Stimulated activated CD4-positive, alpha-beta T cell treated with anti-CD3 and anti-CD28 coated beads, Interleukin-4, amount 100 ng/mL, for 1 hour (primary cell): ENCODE results near the gene PYDC2.

ENCODE experiments used
- DNase-seq: peaks from one replicate; pipeline ENCODE4 v3.0.0-alpha.2; 2020

The PYDC2 gene

DNA sequence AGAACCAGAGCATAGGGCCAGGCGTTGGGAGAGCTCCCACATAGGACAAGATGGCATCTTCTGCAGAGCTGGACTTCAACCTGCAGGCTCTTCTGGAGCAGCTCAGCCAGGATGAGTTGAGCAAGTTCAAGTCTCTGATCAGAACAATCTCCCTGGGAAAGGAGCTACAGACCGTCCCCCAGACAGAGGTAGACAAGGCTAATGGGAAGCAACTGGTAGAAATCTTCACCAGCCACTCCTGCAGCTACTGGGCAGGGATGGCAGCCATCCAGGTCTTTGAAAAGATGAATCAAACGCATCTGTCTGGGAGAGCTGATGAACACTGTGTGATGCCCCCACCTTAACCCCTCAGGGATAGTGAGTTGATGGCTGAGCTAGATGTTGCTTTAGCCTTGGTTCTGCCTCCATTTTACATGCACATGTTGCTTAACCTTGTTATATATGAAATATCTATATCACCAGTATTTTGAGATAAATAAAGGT is at the start of gene PYDC2:
PYDC2 (plus strand) TSS at position 51 of the 483 bp plus-strand sequence; CDS start at position 51, 0 bp downstream.
- no peak for DNase-seq

DNA sequence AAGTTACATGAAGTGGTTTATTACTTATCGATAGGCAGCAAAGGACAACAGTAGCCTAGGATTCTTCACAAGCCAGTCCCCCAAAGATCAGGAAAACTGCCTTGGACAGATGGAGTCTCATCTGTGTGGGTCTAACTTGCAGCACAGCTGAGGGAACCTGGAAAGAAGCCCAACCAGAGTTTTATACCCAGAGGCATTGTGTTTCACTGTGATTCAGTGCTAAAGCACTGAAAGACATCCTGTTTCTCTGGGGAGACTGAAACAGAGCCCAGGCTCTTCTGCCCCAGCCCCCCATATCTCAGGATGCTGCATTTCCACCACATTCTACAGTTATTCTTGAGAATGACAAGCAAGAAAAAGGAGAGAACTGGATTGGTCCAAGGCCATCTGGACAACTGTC is 48.2 kb upstream of the PYDC2 start:
- no peak for DNase-seq

DNA sequence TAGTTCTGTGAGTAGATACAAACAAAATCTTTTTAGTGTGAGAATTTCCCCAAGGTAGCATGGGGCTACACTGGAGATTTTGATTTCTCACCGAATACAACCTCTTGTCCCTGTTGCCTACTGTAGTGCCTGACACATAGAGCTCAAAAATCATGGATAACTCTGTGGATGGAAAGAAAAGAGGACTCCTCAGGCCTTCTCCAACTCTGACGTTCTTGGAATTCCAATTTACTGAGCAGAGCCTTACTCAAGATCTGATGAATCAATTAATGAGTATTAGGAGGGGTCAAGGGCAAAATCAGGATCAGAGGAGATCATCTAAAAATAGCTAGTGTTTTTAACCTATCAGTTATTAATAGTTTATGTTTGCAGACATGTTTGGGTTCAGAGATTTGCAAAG is 46.7 kb upstream of the PYDC2 start:
- DNase-seq: no peak

DNA sequence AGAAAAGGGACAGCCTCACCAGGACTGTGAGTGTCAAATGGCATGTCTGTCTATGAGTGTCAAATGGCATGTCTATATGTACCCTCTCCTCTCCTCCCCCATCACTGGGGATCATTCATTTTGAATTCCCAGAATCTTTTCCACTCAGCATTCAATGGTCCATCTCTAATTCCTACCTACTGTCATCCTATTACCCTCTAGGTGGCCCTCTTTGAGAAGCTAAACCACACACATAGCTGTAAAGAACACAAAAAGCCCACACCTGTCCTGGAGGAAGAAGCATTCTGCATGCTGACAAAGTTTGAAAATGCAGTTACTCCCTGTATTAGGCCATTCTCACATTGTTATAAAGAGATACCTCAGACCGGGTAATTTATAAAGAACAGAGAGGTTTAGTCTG is 46.2 kb upstream of the PYDC2 start:
- no peak for DNase-seq

DNA sequence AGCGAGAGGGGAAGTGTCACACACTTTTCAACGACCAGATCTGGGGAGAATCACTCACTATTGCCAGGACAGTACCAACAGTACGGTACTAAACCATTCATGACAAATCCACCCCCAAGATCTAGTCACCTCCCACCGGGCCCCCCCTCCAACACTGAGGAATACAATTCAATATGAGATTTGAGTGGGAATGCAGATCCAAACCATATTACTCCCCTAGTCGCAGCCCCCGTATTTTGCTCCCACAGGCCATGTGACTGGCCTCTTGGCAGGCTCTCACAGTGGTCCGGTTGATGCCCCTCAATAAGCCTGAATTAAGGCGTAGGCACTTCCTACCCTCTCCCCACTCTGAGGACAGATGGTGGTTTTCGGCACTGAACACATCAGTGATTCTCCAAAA is 45.4 kb upstream of the PYDC2 start:
- DNase-seq: no peak

DNA sequence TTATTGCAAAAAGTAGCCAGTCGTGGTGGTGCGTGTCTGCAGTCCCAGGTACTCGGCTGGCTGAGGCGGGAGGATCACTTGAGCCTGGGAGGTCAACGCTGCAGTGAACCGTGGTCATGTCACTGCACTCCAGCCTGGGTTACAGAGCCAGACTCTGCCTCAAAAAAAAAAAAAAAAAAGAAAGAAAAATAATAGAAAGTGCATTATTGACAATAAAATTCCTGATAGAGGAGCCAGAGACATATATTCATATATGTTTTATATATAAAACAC is 43.6 kb upstream of the PYDC2 start:
- no peak for DNase-seq

DNA sequence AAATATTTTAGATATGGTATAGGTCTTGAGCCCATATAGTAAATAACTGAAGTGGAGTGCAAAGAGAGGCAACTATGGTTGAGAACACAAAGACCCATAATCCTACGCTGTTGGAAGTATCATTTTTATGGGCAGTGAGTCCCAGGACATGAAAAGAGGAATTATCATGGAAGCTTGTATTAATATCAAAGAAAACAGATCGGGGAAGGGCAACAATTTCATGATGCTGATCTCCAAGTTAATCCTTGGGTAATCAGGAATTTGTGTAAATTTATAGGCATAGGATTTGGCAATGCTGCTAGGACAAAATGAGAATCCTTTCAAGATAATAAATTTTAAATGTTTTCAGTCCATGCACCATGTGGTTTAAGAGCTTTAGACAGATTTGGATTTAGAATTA is 40.2 kb upstream of the PYDC2 start:
- DNase-seq: no peak

DNA sequence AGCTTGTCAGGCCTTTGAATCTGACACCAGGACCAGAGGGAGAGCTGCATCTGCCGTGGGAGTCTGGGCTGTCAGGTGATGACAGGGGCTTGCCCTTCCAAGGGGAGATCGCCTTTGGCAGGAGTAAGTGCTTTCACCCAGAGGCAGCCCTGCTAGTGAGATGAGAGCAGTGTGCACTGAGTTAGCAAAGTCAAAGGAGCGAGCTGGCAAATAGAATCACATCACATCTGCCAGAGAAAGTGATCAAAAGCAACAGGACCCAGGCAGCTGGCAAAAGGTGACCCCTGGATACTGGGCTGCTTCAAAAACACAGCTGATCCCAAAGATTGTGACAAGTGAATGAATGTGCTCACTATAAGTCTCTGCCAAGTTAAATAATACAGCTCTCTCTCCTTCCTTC is 36.1 kb upstream of the PYDC2 start:
- DNase-seq: no peak

DNA sequence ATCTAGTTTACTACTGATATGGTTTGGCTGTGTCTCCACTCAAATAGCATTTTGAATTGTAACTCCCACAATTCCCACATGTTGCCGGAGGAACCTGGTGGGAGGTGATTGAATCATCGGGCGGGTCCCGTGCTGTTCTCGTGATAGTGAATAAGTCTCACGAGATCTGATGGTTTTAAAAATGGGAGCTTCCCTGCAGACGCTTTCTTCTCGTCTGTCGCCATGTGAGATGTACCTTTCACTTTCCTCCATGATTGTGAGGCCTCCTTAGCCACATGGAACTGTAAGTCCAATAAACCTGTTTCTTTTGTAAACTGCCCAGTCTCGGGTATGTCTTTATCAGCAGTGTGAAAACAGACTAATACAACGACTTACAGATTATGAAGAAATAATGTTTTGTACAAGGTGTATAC is 35.6 kb upstream of the PYDC2 start:
- DNase-seq: no peak

DNA sequence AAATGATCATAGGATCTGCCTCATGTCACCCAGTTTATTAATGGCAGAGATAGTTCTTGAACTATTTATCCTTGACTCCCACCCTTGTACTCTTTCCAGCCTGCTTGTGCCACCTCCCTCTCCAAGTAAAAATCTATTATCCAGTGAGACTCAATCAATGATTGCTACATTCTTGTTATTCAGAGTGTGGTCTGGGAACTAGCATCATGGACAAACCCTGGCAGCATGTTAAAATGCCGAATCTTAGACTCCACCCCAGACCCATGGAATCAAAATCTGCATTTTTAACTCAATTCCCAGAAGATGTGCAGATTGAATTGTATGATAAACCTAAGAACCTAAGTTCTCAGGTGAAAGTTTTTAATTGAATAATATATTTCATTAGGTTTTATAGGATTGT is 34.7 kb upstream of the PYDC2 start:
- no peak for DNase-seq

DNA sequence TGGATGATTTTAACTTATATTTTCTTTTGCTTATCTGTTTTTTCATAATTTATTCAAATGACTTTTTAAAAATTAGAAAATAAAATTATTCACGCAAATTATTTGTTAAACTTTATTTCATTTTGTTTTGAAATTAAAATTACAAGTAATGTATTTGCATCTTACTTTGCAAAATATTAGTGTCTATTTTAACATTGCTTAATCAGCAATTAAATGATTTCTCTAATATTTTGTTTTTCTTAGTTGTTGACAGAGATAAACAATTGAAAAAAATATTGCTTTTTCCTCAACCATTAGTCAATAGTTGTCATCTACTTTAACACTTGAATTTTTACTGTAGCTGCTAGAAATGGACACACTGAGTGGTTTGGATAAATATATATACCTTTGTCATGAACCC is 32.8 kb upstream of the PYDC2 start:
- no peak for DNase-seq

DNA sequence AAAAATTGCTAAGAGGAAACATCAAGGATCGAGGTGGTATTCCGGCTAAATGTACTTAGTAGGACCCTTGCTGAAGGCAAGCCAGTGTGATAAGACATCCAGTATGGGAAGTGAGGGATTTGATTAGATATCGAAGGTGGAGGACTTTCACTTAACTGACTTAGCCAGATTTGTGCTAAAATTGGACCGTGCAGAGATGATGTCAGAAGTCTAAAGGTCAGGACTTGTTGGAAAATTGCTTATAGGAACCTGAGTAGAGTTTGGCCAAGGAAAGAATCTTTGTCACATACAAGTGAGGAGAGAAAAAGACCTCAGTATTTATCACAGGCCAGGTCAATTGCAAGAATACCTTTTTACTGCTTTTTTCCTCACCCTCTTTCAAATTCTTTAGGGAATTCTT is 30.9 kb upstream of the PYDC2 start:
- DNase-seq: no peak

DNA sequence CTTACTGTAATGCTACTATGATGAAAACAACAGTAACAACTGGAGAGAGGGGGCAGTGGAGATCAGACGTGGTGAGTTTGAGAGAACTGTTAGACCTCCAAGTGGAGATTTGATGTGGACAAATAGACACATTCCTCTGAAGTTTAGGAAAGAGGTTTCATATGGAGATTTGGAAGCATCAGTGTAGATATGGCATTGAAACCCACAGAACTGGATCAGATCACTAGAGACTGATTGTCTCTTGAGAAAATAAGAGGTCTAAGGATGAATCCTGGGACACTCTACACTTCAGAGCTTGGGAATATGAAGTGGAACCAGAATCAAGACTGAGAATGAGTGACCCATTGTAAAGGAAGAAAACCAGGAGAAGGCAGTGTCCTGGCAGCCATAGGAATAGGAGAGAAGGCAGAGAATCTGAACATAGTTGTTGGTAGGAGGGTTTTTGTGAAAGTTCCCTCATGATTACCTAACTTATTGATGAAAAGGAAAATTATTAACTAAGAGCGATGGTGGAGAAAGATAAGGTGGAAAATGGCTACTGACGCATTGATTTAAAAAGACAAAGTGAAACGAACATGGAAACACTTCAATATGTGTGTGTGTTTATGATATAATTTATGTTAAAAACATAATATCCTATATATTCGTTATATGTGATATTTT is 29.7 kb upstream of the PYDC2 start:
- no peak for DNase-seq

DNA sequence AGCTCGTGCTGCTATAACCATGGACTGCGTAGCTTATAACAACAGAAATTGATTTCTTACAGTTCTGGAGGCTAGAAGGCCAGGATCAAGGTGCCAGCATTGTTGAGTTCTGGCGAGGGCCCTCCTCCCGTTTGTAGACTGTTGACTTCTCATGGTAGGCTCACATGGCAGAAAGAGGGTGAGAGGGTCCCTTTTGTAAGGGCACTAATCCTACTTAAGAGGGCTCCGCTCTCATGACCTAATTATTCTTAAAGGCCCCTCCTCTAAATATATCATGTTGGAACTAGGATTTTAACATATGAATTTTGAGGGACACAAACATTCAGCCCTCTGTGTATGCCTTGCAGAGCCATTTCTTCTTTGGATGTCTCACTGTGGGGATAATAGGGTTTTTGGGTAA is 28.8 kb upstream of the PYDC2 start:
- no peak for DNase-seq

DNA sequence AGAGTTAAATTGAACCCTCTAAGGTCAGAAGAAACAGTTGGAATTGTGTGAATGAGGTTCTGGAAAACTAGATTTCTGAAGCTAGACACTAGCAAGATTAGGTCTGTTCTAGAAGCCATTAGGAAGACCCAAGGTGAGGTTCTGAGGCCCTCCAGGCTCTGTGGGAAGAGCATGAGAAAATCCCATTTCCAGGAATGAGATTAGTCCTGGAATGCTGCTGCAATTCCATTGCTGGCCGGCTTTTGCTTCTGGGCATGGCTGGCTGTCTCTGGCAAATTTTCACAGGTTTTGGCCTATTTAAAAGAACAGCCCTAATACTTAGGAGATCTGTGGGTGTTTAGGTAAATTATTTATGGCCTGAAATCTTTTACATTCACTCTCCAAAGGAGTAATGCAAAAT is 26.9 kb upstream of the PYDC2 start:
- no peak for DNase-seq

DNA sequence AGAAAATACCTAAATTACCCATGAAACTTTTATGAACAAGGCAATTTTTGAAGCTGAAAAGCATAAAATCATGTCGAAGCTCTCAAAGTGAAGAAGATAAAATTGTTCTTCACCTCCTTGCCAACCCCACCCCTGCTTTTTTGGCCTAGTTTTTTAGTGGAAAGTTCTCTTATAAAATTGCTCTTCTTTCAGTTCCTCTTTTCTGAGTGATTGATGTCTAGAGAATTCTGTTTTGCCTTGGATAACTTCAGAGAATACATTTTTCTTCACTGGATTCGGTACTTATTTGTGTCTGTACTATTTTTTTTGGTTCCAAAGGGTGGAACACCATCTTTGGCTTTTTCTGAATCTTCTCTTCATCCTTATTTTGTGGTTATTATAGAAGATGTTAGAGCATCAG is 25.0 kb upstream of the PYDC2 start:
- DNase-seq: no peak

DNA sequence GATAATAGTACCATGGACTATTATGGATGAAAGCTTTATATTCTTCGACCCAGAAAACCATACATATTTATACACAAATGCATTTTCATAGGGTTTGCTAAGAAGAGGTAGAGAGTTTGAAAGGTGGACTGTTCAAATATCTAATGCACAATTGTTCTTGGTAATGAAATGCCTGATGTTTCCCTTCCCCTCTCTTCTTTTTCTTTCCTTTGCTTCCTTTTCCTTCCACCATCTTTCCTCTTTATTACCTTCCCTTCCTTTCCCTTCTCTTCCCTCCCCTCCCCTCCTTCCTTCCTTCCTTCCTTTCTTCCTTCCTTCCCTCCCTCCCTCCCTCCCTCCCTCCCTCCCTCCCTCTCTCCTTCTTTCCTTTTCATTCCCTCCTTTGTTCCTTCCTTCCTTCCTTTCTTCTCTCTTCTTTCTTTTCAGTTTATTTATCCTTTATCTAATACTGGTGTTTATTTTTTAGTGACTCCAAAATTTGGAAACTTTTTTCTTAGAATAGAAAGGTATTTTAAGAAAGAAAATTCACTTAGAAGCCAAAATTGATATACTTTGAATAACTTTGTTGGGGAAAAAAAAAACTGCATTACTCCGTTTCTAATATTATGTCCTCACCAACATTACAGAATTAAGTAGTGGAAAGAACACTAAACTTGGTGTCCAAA is 22.7 kb upstream of the PYDC2 start:
- DNase-seq: no peak

DNA sequence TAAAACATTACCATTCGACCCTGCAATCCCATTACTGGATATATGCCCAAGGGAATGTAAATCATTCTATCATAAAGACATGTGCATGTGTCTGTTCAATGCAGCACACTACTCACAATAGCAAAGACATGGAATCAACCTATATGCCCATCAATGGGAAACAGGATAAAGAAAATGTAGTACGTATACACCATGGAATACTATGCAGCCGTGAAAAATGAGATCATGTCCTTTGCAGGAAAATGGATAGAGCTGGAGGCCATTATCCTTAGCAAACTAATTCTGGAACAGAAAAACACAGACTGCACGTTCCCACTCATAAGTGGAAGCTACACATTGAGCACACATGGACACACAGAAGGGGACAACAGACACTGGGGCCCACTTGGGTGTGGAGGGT is 20.4 kb upstream of the PYDC2 start:
- no peak for DNase-seq

DNA sequence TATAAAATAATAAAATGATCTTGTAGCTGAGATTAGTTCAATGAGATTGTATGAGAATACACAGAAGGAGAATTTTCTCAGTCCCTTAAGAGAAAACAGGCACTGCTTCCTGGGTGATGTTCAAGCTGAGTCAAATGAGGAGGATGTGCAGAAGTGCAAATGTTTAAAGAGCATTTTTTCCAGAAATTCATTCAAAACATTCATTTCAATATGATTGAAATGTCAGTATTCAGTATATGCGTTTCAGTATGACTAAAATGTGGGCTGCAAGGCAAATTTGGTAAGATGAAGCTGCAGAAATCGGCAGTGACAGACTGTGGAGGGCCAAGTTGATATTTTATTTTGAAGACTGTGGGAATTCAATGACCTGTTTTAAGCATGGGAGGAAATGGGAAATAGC is 19.3 kb upstream of the PYDC2 start:
- no peak for DNase-seq

DNA sequence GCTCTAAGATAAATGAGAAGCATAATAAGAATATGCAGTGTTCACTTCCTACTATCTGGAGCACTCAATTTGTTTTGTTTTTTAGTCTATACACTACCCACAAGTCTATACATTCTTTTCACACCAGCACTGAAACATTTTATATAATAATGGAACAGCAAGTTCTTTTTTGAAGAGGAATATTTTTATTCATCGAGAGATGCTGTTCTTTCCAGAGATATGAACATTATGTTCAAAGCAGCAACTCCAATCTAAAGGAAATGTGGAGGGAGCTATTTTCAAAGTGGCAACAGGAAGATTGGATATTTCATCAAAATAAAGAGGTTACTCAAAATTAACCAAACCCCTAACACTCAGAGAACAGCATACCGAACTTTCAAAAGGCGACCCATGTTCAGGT is 16.4 kb upstream of the PYDC2 start:
- no peak for DNase-seq

DNA sequence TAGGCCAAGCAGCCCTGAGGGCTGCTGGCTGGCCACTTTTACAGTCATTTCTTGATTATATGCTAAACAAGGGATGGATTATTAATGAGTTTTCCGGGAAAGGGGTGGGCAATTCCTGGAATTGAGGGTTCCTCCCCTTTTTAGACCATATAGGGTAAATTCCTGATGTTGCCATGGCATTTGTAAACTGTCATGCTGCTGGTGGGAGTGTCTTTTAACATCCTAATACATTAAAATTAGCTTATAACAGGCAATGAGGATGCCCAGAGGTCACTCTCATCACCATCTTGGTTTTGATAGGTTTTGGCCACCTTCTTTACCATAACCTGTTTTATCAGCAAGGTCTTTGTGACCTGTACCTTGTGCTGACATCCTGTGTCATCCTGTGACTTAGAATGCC is 11.7 kb upstream of the PYDC2 start:
- no peak for DNase-seq

DNA sequence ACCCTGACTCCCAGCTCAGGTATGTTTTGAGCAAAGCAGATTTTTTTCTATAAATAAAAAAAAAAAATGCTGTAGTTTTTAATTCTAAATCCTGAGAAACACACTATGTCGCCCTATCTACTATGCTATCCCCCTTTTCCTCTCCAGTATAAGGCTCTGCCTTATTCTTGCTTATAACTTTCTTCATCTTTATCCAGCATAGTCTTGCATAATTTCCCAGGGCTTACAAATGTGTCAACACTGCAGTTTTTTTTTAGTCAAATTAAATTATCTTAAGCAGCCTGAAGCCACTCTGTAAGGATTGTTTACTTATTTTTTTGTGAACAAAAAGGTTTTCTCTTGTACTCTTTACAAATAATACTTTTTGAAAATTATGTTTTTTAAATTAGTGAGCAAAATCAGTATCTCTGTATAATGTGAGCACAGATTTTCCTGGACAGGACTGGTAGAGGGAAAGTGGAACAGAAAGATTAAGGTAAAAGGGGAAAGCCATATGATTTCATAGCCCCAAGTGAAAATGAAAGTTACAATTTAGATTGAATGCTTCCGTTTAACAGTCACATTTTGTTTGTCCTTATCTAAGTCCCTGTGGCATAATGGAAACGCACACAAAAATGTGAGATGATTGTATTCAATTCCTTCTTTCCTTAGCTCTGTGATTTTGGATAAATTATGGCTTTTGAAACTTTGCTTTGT is 5.6 kb upstream of the PYDC2 start:
- no peak for DNase-seq

DNA sequence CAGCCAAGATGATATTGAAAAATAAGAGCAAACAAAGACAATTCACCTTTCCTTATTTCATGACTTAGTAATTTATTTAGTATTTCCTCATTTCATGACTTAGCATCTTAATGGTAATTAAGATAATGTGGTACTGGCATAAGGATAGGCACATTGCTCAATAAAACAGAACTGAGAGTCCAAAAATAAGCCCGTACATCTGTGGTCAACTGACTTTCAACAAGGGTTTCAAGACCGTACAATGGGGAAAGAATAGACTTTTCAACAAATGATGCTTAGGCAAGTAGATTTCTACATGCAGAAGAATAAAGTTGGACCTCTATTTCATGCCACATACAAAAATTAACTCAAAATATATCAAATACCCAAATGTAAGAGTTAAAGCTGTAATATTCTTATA is 603 bp upstream of the PYDC2 start:
- DNase-seq: no peak

DNA sequence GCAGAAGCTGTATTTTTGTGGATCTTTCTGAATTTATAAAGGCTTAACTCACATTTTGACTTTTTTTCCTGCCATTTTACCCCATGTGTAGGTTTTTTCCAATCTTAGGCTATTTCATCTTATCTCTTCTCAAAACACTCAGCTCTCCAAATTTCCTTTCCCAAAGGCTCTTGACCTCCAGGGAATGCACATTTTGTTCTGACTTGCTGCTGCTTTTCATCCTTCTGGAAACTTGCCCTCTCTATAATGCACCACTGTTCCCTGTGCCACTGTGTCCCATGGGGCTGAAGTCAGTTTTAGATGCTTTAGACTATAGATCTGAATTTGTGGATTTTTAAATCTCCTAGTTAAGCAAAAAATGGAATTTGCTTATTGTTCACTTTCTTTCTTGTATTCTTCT is 9.1 kb downstream of the PYDC2 start:
- no peak for DNase-seq

DNA sequence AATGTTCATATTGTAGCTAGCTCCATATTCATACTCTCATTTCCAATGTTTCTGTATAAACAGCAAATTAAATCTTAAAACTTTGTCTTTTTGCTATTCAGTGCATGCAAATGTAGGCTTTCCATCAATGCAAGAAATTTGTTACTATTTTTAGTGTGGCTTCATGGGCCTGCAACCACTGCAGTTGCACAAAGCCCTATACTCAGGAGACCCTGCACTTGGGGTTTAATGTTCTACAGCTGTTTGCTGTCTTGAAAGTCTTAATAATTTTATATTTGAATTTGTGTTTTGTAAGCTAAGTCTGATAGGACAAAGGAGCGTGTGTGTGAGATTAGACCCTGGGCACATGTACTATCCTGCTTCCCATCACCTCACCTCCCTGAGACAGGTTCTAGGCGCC is 9.6 kb downstream of the PYDC2 start:
- no peak for DNase-seq
